Peyer's patch (tissue), 4 donors: ENCODE measurements around the gene MSI2. TPM values are rescaled to one million over a fixed set of nuclear protein-coding genes. Genes with fewer than 3 reads are reported as not detected.

Source experiments
- DNase-seq, 3 donors: peaks; one replicate each; pipeline ENCODE4 v3.0.0-alpha.2; 2017 to 2019
- H3K27ac ChIP-seq, 4 donors: fragments of 200-600 bp; sonication (generic); one replicate each; pipeline ENCODE4 v1.5.1; 2016 to 2019
- H3K27me3 ChIP-seq, 2 donors: fragments of 200-600 bp; sonication (generic); one replicate each; pipeline ENCODE4 v1.5.1; 2019
- H3K36me3 ChIP-seq, 3 donors: fragments of 200-600 bp; sonication (generic); one replicate each; pipeline ENCODE4 v1.5.1; 2016 to 2019
- H3K4me1 ChIP-seq, 4 donors: fragments of 200-600 bp; sonication (generic); one replicate each; pipeline ENCODE4 v1.5.1; 2016 to 2019
- H3K4me3 ChIP-seq, 4 donors: fragments of 200-600 bp; sonication (generic); 1 replicate in 3 of 4; 2 replicates in 1 of 4; pipeline ENCODE4 v1.5.1; 2016 to 2019; ENCODE audit warnings: mild to moderate bottlenecking in 1 of 4
- H3K9me3 ChIP-seq, 4 donors: fragments of 200-600 bp; sonication (generic); one replicate each; pipeline ENCODE4 v1.5.1; 2016 to 2019; ENCODE audit warnings: mild to moderate bottlenecking in 1 of 4
- POLR2A ChIP-seq, 2 donors: fragments of 450-650 bp; IDR thresholded peaks; one replicate each; pipeline ENCODE4 v1.5.1; 2017; ENCODE audit warnings: antibody characterized with exemption in 2 of 2, mild to moderate bottlenecking in 2 of 2, moderate library complexity in 2 of 2
- total RNA-seq, 4 donors: library from RNA; depleted of rRNA; stranded (reverse); fragments of >200 nt; gene quantifications; one replicate each; pipeline ENCODE4 v1.1.0, GENCODE V29; 2016
- TF ChIP-seq, protein P1 (sequence below), 6 experiments: fragments of 450-650 bp in 4 of 6; fragments of 200-600 bp in 2 of 6; sonication (generic) in 1 of 6; IDR thresholded peaks; one replicate each; pipeline ENCODE4 v1.5.1; 2017 to 2019; ENCODE audit warnings: antibody characterized with exemption in 6 of 6, mild to moderate bottlenecking in 3 of 6, moderate library complexity in 1 of 6

MSI2 gene
- total RNA-seq, 4 donors from 2014 or later, result 25.9 to 39.0 (median 29.2) TPM

GRCh38 chr17:57350266-57350665 lies 93.9 kb downstream of the MSI2 start:
- no peak overlapping the region for H3K4me3 ChIP-seq
- no peaks in the 10 kb centered on the region for H3K27me3 ChIP-seq
- H3K36me3 ChIP-seq, result peaks cover 0 to 5% (median 0%) of the 10 kb centered on the region in 3 donors
- DNase-seq, result no peak
- H3K27ac ChIP-seq, result no peak overlapping the region
- peaks cover 0 to 3% (median 0%) of the 10 kb centered on the region in 4 donors for H3K4me1 ChIP-seq
- H3K9me3 ChIP-seq, result no peaks in the 10 kb centered on the region
- TF ChIP-seq, protein P1, sequence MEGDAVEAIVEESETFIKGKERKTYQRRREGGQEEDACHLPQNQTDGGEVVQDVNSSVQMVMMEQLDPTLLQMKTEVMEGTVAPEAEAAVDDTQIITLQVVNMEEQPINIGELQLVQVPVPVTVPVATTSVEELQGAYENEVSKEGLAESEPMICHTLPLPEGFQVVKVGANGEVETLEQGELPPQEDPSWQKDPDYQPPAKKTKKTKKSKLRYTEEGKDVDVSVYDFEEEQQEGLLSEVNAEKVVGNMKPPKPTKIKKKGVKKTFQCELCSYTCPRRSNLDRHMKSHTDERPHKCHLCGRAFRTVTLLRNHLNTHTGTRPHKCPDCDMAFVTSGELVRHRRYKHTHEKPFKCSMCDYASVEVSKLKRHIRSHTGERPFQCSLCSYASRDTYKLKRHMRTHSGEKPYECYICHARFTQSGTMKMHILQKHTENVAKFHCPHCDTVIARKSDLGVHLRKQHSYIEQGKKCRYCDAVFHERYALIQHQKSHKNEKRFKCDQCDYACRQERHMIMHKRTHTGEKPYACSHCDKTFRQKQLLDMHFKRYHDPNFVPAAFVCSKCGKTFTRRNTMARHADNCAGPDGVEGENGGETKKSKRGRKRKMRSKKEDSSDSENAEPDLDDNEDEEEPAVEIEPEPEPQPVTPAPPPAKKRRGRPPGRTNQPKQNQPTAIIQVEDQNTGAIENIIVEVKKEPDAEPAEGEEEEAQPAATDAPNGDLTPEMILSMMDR (IDR thresholded peaks at IDR 0.05), result no peak
- no peak for TF ChIP-seq POLR2A (IDR thresholded peaks at IDR 0.05)

- no peak for TF ChIP-seq POLR2A (IDR thresholded peaks at IDR 0.05)
- TF ChIP-seq, protein P1 (IDR thresholded peaks at IDR 0.05), result no peak
- H3K9me3 ChIP-seq, result no peaks in the 10 kb centered on the region
- peaks cover 0 to 16% (median 10%) of the 10 kb centered on the region in 4 donors for H3K4me1 ChIP-seq
- no peak overlapping the region for H3K4me3 ChIP-seq
- DNase-seq, result no peak
- H3K36me3 ChIP-seq, result peaks cover 0 to 4% (median 0%) of the 10 kb centered on the region in 3 donors
- H3K27ac ChIP-seq, result no peak overlapping the region
- H3K27me3 ChIP-seq, result no peaks in the 10 kb centered on the region
Measured at GRCh38 chr17:57352665-57353175, 96.4 kb downstream of the MSI2 start.

DNA sequence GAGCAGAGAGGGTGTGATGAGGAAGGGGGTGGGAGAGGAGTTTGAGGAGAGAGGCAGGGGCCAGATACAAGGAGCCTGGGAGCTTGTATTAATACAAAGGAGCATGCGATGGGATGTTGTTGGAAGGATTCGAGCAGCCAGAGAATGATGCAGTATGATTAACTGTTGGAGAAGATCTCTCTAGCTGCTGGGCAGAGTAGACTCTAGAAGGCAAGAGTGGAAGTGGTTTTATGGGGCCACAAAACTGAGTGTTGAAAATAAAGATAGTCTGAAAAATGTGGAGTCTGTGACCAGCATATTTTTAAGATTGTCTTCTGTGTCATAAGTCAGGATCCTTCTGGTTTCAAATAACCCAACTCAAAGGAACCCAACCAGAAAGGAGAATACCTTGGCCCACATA lies 98.3 kb downstream of the MSI2 start:
- no peak for DNase-seq
- Histone ChIP-seq H3K36me3 (no peaks in the 10 kb centered on the region), H3K27ac (no peak overlapping the region), H3K4me3 (no peak overlapping the region), H3K4me1 (peaks cover 0 to 16% (median 11%) of the 10 kb centered on the region in 4 donors), H3K27me3 (no peaks in the 10 kb centered on the region), H3K9me3 (no peaks in the 10 kb centered on the region)
- no peak for TF ChIP-seq POLR2A (IDR thresholded peaks at IDR 0.05)
- TF ChIP-seq, protein P1 (IDR thresholded peaks at IDR 0.05), result no peak

DNA sequence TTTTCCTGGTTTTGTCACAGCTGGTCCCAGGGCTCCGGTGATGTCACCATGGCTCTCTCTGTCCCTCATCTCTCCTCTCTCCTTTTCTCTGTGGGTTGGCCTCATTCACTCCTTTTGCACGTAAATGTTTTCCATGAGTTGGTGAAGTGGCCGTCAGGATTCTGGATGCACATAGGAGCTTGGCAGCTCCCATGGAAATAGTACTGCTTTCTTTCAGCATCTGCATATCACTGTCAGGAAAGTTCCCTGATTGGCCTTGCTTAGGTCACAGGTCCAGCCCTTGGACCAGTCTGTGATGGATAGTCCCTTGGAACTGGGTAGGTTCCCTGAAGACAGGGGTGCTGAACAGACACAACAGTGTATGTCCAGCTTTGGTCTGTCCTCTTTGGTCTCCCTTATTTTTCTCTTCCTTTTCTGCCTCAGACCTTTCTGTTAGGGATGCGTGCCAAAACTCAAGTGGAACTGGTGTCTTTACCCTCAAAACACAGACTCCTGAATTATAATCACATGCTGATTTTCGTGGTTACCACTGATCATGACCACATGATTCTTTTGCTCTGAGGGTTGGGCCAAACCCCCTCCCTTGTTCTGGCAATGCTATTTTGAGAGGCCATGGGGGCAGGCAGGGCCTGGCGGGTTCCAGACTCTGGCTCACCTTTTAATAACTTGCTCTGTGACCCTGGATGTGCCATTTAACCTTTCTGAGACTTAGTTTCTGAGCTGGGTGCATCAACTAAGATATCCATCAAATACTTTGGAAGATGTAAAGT lies 99.0 kb downstream of the MSI2 start:
- Histone ChIP-seq H3K4me1 (peaks cover 0 to 16% (median 11%) of the 10 kb centered on the region in 4 donors), H3K36me3 (no peaks in the 10 kb centered on the region), H3K9me3 (no peaks in the 10 kb centered on the region), H3K27ac (peak overlapping the region in 2 of 4 donors; percentile 4 to 62), H3K4me3 (no peak overlapping the region), H3K27me3 (no peaks in the 10 kb centered on the region)
- TF ChIP-seq POLR2A (IDR thresholded peaks at IDR 0.05), result no peak
- TF ChIP-seq, protein P1 (IDR thresholded peaks at IDR 0.05), result no peak
- DNase-seq, result peak in 1 of 3 donors; percentile 26

- Histone ChIP-seq H3K36me3 (no peaks in the 10 kb centered on the region), H3K9me3 (no peaks in the 10 kb centered on the region)
- DNase-seq, result no peak
Measured at GRCh38 chr17:57356153-57356718, 99.9 kb downstream of the MSI2 start.

More at GRCh38 chr17:57356153-57356718, 99.9 kb downstream of the MSI2 start:
- peaks cover 0 to 16% (median 11%) of the 10 kb centered on the region in 4 donors for H3K4me1 ChIP-seq
- TF ChIP-seq, protein P1 (IDR thresholded peaks at IDR 0.05), result no peak
- no peak for TF ChIP-seq POLR2A (IDR thresholded peaks at IDR 0.05)
- no peaks in the 10 kb centered on the region for H3K27me3 ChIP-seq
- peak overlapping the region in 1 of 4 donors; percentile 4 for H3K4me3 ChIP-seq
- H3K27ac ChIP-seq, result peak overlapping the region in 2 of 4 donors; percentile 4 to 62
